ENCODE data around the gene CTNNBL1. TPM values are rescaled to one million over a fixed set of nuclear protein-coding genes. Genes with fewer than 3 reads are reported as not detected.

CTNNBL1 gene
- total and polyA plus RNA-seq, 2 donors (not counting 1 experiment from before 2014, with no cell fraction given) = 31.3 to 39.0 TPM

GRCh38 chr20:37902504-37903313 lies 208.9 kb downstream of the CTNNBL1 start, which contains the start of gene VSTM2L:
TSS of gene VSTM2L (plus strand) at chr20:37903127. CDS start at chr20:37903351, 224 bp downstream.
- Histone ChIP-seq H3K36me3 (ENCODE audit: control insufficient read depth, insufficient read depth, low read length) (no peaks in the 10 kb centered on the region), H3K4me1 (ENCODE audit: control insufficient read depth, extremely low read depth, insufficient read depth, low read length) (no peaks in the 10 kb centered on the region), H3K4me2 (ENCODE audit: extremely low read depth, insufficient read depth, low read length) (peak within 1 kb of the TSS; percentile 35), H3K27me3 (ENCODE audit: control insufficient read depth, insufficient read depth, low read length) (peaks cover 57% of the 10 kb centered on the region), H2AFZ (ENCODE audit: low read length) (no peak within 1 kb of the TSS), H3K79me2 (ENCODE audit: control insufficient read depth, insufficient read depth, low read length) (no peaks in the 10 kb centered on the region), H3K9me3 (ENCODE audit: control insufficient read depth, insufficient read depth, low read depth, low read length) (no peaks in the 10 kb centered on the region), H3K27ac (ENCODE audit: insufficient read depth, low read length) (no peak within 1 kb of the TSS), H3K4me3 (replicated peaks in 1 of 4; ENCODE audit: control extremely low read depth in 1 of 4, insufficient read depth in 1 of 4, low read depth in 3 of 4, low read length in 4 of 4) (peak within 1 kb of the TSS in 3 of 4 experiments; percentile 23 to 55 (median 23)), H3K9ac (ENCODE audit: insufficient read depth, low read length) (no peak within 1 kb of the TSS), H4K20me1 (ENCODE audit: control insufficient read depth, extremely low read depth, insufficient read depth, low read length) (no peaks in the 10 kb centered on the region)
- DNase-seq (ENCODE audit: low read depth in 2 of 2) = peak; percentile 72 to 79
- TF ChIP-seq EZH2 (IDR thresholded peaks at IDR 0.05; ENCODE audit: low read length, missing control alignments) = no peak
- TF ChIP-seq CTCF (conservative IDR thresholded peaks at IDR 0.05 in 1 of 2, IDR thresholded peaks at IDR 0.05 in 1 of 2; ENCODE audit: low read depth in 1 of 2, low read length in 2 of 2) = no peak

GRCh38 chr20:37903317-37904007 lies 209.6 kb downstream of the CTNNBL1 start:
- Histone ChIP-seq H3K9ac (ENCODE audit: insufficient read depth, low read length) (no peak overlapping the region), H3K36me3 (ENCODE audit: control insufficient read depth, insufficient read depth, low read length) (no peaks in the 10 kb centered on the region), H2AFZ (ENCODE audit: low read length) (no peak overlapping the region), H3K4me3 (replicated peaks in 1 of 4; ENCODE audit: control extremely low read depth in 1 of 4, insufficient read depth in 1 of 4, low read depth in 3 of 4, low read length in 4 of 4) (peak overlapping the region in 1 of 4 experiments; percentile 55), H3K4me2 (ENCODE audit: extremely low read depth, insufficient read depth, low read length) (peak overlapping the region; percentile 23), H3K9me3 (ENCODE audit: control insufficient read depth, insufficient read depth, low read depth, low read length) (no peaks in the 10 kb centered on the region), H3K27ac (ENCODE audit: insufficient read depth, low read length) (no peak overlapping the region), H3K27me3 (ENCODE audit: control insufficient read depth, insufficient read depth, low read length) (peaks cover 57% of the 10 kb centered on the region), H3K79me2 (ENCODE audit: control insufficient read depth, insufficient read depth, low read length) (no peaks in the 10 kb centered on the region), H3K4me1 (ENCODE audit: control insufficient read depth, extremely low read depth, insufficient read depth, low read length) (peaks cover 3% of the 10 kb centered on the region), H4K20me1 (ENCODE audit: control insufficient read depth, extremely low read depth, insufficient read depth, low read length) (no peaks in the 10 kb centered on the region)
- DNase-seq (ENCODE audit: low read depth in 2 of 2) = no peak
- TF ChIP-seq CTCF (conservative IDR thresholded peaks at IDR 0.05 in 1 of 2, IDR thresholded peaks at IDR 0.05 in 1 of 2; ENCODE audit: low read depth in 1 of 2, low read length in 2 of 2) = peak in 1 of 2 donors; percentile 18
- no peak for TF ChIP-seq EZH2 (IDR thresholded peaks at IDR 0.05; ENCODE audit: low read length, missing control alignments)

- no peak for DNase-seq (ENCODE audit: low read depth in 2 of 2)
- Histone ChIP-seq H3K36me3 (ENCODE audit: control insufficient read depth, insufficient read depth, low read length) (no peaks in the 10 kb centered on the region), H4K20me1 (ENCODE audit: control insufficient read depth, extremely low read depth, insufficient read depth, low read length) (no peaks in the 10 kb centered on the region), H3K9me3 (ENCODE audit: control insufficient read depth, insufficient read depth, low read depth, low read length) (no peaks in the 10 kb centered on the region), H3K27ac (ENCODE audit: insufficient read depth, low read length) (no peak overlapping the region), H3K4me1 (ENCODE audit: control insufficient read depth, extremely low read depth, insufficient read depth, low read length) (peaks cover 3% of the 10 kb centered on the region), H2AFZ (ENCODE audit: low read length) (no peak overlapping the region), H3K9ac (ENCODE audit: insufficient read depth, low read length) (no peak overlapping the region), H3K4me3 (replicated peaks in 1 of 4; ENCODE audit: control extremely low read depth in 1 of 4, insufficient read depth in 1 of 4, low read depth in 3 of 4, low read length in 4 of 4) (peak overlapping the region in 1 of 4 experiments; percentile 4), H3K4me2 (ENCODE audit: extremely low read depth, insufficient read depth, low read length) (no peak overlapping the region), H3K79me2 (ENCODE audit: control insufficient read depth, insufficient read depth, low read length) (no peaks in the 10 kb centered on the region), H3K27me3 (ENCODE audit: control insufficient read depth, insufficient read depth, low read length) (peaks cover 57% of the 10 kb centered on the region)
- TF ChIP-seq EZH2 (IDR thresholded peaks at IDR 0.05; ENCODE audit: low read length, missing control alignments) (no peak), CTCF (conservative IDR thresholded peaks at IDR 0.05 in 1 of 2, IDR thresholded peaks at IDR 0.05 in 1 of 2; ENCODE audit: low read depth in 1 of 2, low read length in 2 of 2) (no peak)
These were observed 210.3 kb downstream of the CTNNBL1 start for GRCh38 chr20:37904008-37904642.
